HCT116 (cell line): ENCODE data around the gene SLC6A6. TPM values are rescaled to one million over a fixed set of nuclear protein-coding genes. Genes with fewer than 3 reads are reported as not detected.

Source experiments
- ATAC-seq: fragments of 200-7000 bp; cut with Tn5 transposase; 2 replicates; pipeline ENCODE4 v1.9.1; 2020; ENCODE audit warnings: mild to moderate bottlenecking, moderate library complexity
- BruUV-seq: library from RNA; stranded (reverse); fragments of 400-500 nt; replicated peaks from 2 replicates; lab custom pipeline; 2021; lab: Mats Ljungman, UMichigan
- CTCF ChIA-PET: fragments of 300-600 bp; sonication (Branson Sonifier 250); formaldehyde crosslinking; loops from one replicate; lab custom pipeline; 2021; ENCODE audit warnings: antibody characterized with exemption; lab: Charles Lee
- POLR2A ChIA-PET: fragments of 300-600, 350-600 bp; sonication (Branson Sonifier 250); formaldehyde crosslinking; loops from one replicate; lab custom pipeline; 2021; ENCODE audit warnings: antibody characterized with exemption; lab: Charles Lee
- RAD21 ChIA-PET, 2 experiments: fragments of 300-600 bp; sonication (Branson Sonifier 250); formaldehyde crosslinking; loops; one replicate each; lab custom pipeline; 2023; ENCODE audit warnings: low total read pairs in 2 of 2; ENCODE audit not compliant: uncharacterized antibody in 2 of 2, unreplicated experiment in 2 of 2, low non-redundant PET in 1 of 2; lab: Charles Lee
- DNase-seq: peaks from one replicate; pipeline ENCODE4 v3.0.0-alpha.2; 2010; ENCODE audit warnings: low read depth, low spot score
- H2AFZ ChIP-seq: fragments of 200-600 bp; shearing (Covaris generic), sonication (generic); 2 replicates; pipeline ENCODE4 v1.6.1; 2017; ENCODE audit warnings: low read depth, mixed run types, mixed read lengths, antibody characterized with exemption, low read length; ENCODE audit not compliant: poor library complexity, severe bottlenecking
- H3K27ac ChIP-seq: 2 replicates; pipeline ENCODE4 v1.5.1; 2012; ENCODE audit warnings: low read depth, low read length
- H3K27me3 ChIP-seq: fragments of 200-600 bp; sonication (generic); 2 replicates; pipeline ENCODE4 v1.6.1; 2016; ENCODE audit warnings: mixed run types, low read length, mixed read lengths; ENCODE audit not compliant: insufficient read depth
- H3K36me3 ChIP-seq, 2 experiments: fragments of 200-500 bp in 1 of 2; fragments of 200-600 bp in 1 of 2; sonication (Bioruptor generic) in 1 of 2; sonication (generic) in 1 of 2; 2 replicates each; pipeline versions ENCODE4 v1.5.1 to v1.6.1; 2014 to 2016; ENCODE audit warnings: low read length in 2 of 2, inconsistent platforms in 1 of 2, mixed read lengths in 1 of 2, mixed run types in 1 of 2; ENCODE audit not compliant: insufficient read depth in 2 of 2, control insufficient read depth in 1 of 2
- H3K4me1 ChIP-seq, 2 experiments: fragments of 200-600 bp in 1 of 2; sonication (generic) in 1 of 2; 2 replicates each; pipeline versions ENCODE4 v1.5.1 to v1.6.1; 2012 to 2017; ENCODE audit warnings: low read length in 2 of 2, inconsistent platforms in 1 of 2, mild to moderate bottlenecking in 1 of 2, mixed read lengths in 1 of 2, mixed run types in 1 of 2, moderate library complexity in 1 of 2; ENCODE audit not compliant: insufficient read depth in 2 of 2, control insufficient read depth in 1 of 2
- H3K4me2 ChIP-seq: fragments of 200-600 bp; sonication (generic); 2 replicates; pipeline ENCODE4 v1.6.1; 2017; ENCODE audit warnings: mixed run types, low read length, mixed read lengths
- H3K4me3 ChIP-seq, 2 experiments: fragments of 200-600 bp in 1 of 2; sonication (generic) in 1 of 2; replicated peaks in 1 of 2; 2 replicates each; pipeline ENCODE4 v1.5.1; 2011 to 2016; ENCODE audit warnings: low read length in 2 of 2, control low read depth in 1 of 2, low read depth in 1 of 2, mild to moderate bottlenecking in 1 of 2, mixed read lengths in 1 of 2, mixed run types in 1 of 2
- H3K79me2 ChIP-seq: fragments of 200-600 bp; sonication (generic); 2 replicates; pipeline ENCODE4 v1.6.1; 2017; ENCODE audit warnings: mild to moderate bottlenecking, mixed run types, low read length, moderate library complexity, mixed read lengths; ENCODE audit not compliant: insufficient read depth
- H3K9ac ChIP-seq: fragments of 200-600 bp; sonication (generic); 2 replicates; pipeline ENCODE4 v1.6.1; 2016; ENCODE audit warnings: low read length, mixed read lengths
- H3K9me2 ChIP-seq: fragments of 200-600 bp; sonication (generic), shearing (Covaris generic); 2 replicates; pipeline ENCODE4 v1.6.1; 2017; ENCODE audit warnings: mixed run types, mild to moderate bottlenecking, moderate library complexity; ENCODE audit not compliant: insufficient read depth
- H3K9me3 ChIP-seq, 2 experiments: fragments of 200-500 bp in 1 of 2; fragments of 200-600 bp in 1 of 2; sonication (Bioruptor generic) in 1 of 2; sonication (generic) in 1 of 2; 2 replicates each; pipeline ENCODE4 v1.6.1; 2014 to 2017; ENCODE audit warnings: low read length in 2 of 2, mixed read lengths in 2 of 2, inconsistent platforms in 1 of 2, low read depth in 1 of 2, mild to moderate bottlenecking in 1 of 2, mixed run types in 1 of 2, moderate library complexity in 1 of 2; ENCODE audit not compliant: control insufficient read depth in 1 of 2, insufficient read depth in 1 of 2
- H4K20me1 ChIP-seq: fragments of 200-600 bp; sonication (generic), shearing (Covaris generic); 2 replicates; pipeline ENCODE4 v1.6.1; 2017; ENCODE audit warnings: mixed run types, mild to moderate bottlenecking, moderate library complexity; ENCODE audit not compliant: insufficient read depth
- ATF3 ChIP-seq: IDR thresholded peaks from 2 replicates; pipeline ENCODE4 v1.6.1; 2012
- CBX3 ChIP-seq: IDR thresholded peaks from 2 replicates; pipeline ENCODE4 v1.6.1; 2012; ENCODE audit warnings: low read depth
- CTCF ChIP-seq, 3 experiments: fragments of 200-600 bp in 1 of 3; sonication (generic) in 1 of 3; IDR thresholded peaks in 2 of 3; conservative IDR thresholded peaks in 1 of 3; 2 replicates each; pipeline ENCODE4 v1.5.1; 2012 to 2017; ENCODE audit warnings: low read depth in 2 of 3, low read length in 2 of 3, antibody characterized with exemption in 1 of 3, borderline replicate concordance in 1 of 3, control low read depth in 1 of 3, mild to moderate bottlenecking in 1 of 3, mixed read lengths in 1 of 3, mixed run types in 1 of 3, moderate library complexity in 1 of 3; ENCODE audit not compliant: insufficient read depth in 1 of 3
- EGR1 ChIP-seq: IDR thresholded peaks from 2 replicates; pipeline ENCODE4 v1.6.1; 2012; ENCODE audit warnings: low read depth
- ELF1 ChIP-seq: IDR thresholded peaks from 2 replicates; pipeline ENCODE4 v1.6.1; 2012; ENCODE audit warnings: low read depth, borderline replicate concordance
- EZH2 ChIP-seq: fragments of 200-600 bp; sonication (generic); IDR thresholded peaks from 2 replicates; pipeline ENCODE4 v1.6.1; 2017; ENCODE audit warnings: antibody characterized with exemption, mixed run types
- EZH2phosphoT487 ChIP-seq: fragments of 200-600 bp; IDR thresholded peaks from 2 replicates; pipeline ENCODE4 v1.6.1; 2018; ENCODE audit warnings: antibody characterized with exemption, borderline replicate concordance
- FOSL1 ChIP-seq: IDR thresholded peaks from 2 replicates; pipeline ENCODE4 v1.6.1; 2012; ENCODE audit warnings: low read depth
- JUND ChIP-seq: IDR thresholded peaks from 2 replicates; pipeline ENCODE4 v1.6.1; 2012
- MAX ChIP-seq: IDR thresholded peaks from 2 replicates; pipeline ENCODE4 v1.6.1; 2012
- POLR2A ChIP-seq: IDR thresholded peaks from 2 replicates; pipeline ENCODE4 v1.7.0; 2011; ENCODE audit warnings: borderline replicate concordance; ENCODE audit not compliant: insufficient read depth, insufficient read length; ENCODE audit errors: extremely low read depth
- POLR2AphosphoS5 ChIP-seq: IDR thresholded peaks from 2 replicates; pipeline ENCODE4 v1.6.1; 2011; ENCODE audit warnings: mild to moderate bottlenecking, low read depth, low read length, moderate library complexity
- RAD21 ChIP-seq: IDR thresholded peaks from 2 replicates; pipeline ENCODE4 v1.6.1; 2012; ENCODE audit warnings: low read depth, mild to moderate bottlenecking
- SIN3A ChIP-seq: IDR thresholded peaks from 2 replicates; pipeline ENCODE4 v1.6.1; 2012; ENCODE audit warnings: low read depth
- SP1 ChIP-seq: IDR thresholded peaks from 2 replicates; pipeline ENCODE4 v1.6.1; 2012; ENCODE audit warnings: low read depth
- ZFX ChIP-seq: fragments of 450-650 bp; IDR thresholded peaks from 2 replicates; pipeline ENCODE4 v1.6.1; 2017
- intact Hi-C: fragments of 100-400 bp; cut with micrococcal nuclease; formaldehyde crosslinking; loops from 2 replicates; pipeline ENCODE4 v1.10.0; 2022
- total RNA-seq: library from RNA; stranded (reverse); gene quantifications from one replicate; pipeline ENCODE4 v1.2.1, GENCODE V29; 2021; ENCODE audit not compliant: unreplicated experiment

Gene SLC6A6
- total RNA-seq, 1 experiment from 2014 or later: 36.3 TPM

DNA sequence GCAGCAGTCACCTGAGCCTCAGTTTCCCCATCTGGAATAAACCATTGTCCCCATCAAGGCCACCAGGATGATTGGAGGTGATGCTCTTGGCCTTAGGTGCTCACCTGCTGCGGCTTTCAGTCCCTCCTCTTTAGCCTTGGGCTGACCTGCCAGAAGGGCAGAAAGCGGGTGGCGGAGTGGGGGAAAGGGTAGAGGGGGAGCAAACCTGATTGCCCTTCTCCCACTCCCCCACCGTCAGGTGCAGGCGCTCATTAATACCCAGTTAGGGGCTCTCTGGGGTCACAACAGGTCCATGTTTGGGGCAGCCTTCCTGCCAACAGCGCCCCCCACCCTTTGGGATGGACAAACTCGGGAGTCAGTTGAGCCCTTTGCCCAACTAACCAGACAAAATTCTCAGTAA lies 87.2 kb downstream of the SLC6A6 start:
- no peaks in the 10 kb centered on the region for H3K4me1 ChIP-seq
- H3K27me3 ChIP-seq: no peaks in the 10 kb centered on the region
- no peaks in the 10 kb centered on the region for H3K79me2 ChIP-seq
- intact Hi-C loops: no loop called here
- no peak overlapping the region for H3K9ac ChIP-seq
- no peaks in the 10 kb centered on the region for H3K9me3 ChIP-seq
- no peak for TF ChIP-seq SP1
- no peak for TF ChIP-seq ELF1
- no peak for TF ChIP-seq POLR2AphosphoS5
- no peak for TF ChIP-seq EZH2
- no peak for TF ChIP-seq ZFX
- TF ChIP-seq MAX: no peak
- TF ChIP-seq ATF3: no peak
- no peak for TF ChIP-seq FOSL1
- TF ChIP-seq JUND: no peak
- TF ChIP-seq EGR1: no peak
- TF ChIP-seq CBX3: no peak
- no peak for TF ChIP-seq CTCF (IDR thresholded peaks at IDR 0.05 in 2 of 3, conservative IDR thresholded peaks at IDR 0.05 in 1 of 3; ENCODE audit: borderline replicate concordance in 1 of 3, insufficient read depth in 1 of 3, low read depth in 2 of 3, low read length in 2 of 3)
- no peak for TF ChIP-seq POLR2A
- TF ChIP-seq EZH2phosphoT487: no peak
- TF ChIP-seq SIN3A: no peak
- TF ChIP-seq RAD21: no peak
- peaks cover 4 to 8% of the 10 kb centered on the region in 2 experiments; a peak in 3 of 4 replicates for H3K36me3 ChIP-seq
- no peak overlapping the region for H3K27ac ChIP-seq
- BruUV-seq: no TSS peak
- ChIA-PET CTCF (no interaction called here), POLR2A (no interaction called here), RAD21 (no interaction called here)
- ATAC-seq (no peak), DNase-seq (no peak)
- H3K4me3 ChIP-seq: no peak overlapping the region
- H3K9me2 ChIP-seq: no peaks in the 10 kb centered on the region
- no peak overlapping the region for H3K4me2 ChIP-seq
- no peaks in the 10 kb centered on the region for H4K20me1 ChIP-seq
- H2AFZ ChIP-seq: no peak overlapping the region
